HEK293T (cell line): Measurements from ENCODE around the gene FGR.

ENCODE experiments used
- ELF4 ChIP-seq: fragments of 450-650 bp; IDR thresholded peaks from 2 replicates; pipeline ENCODE4 v1.6.1; 2017; ENCODE audit warnings: antibody characterized with exemption
- FOXA1 ChIP-seq: fragments of 450-650 bp; IDR thresholded peaks from 2 replicates; pipeline ENCODE4 v1.6.1; 2016; ENCODE audit warnings: mild to moderate bottlenecking
- FOXM1 ChIP-seq: fragments of 450-650 bp; IDR thresholded peaks from 2 replicates; pipeline ENCODE4 v1.6.1; 2017; ENCODE audit warnings: mild to moderate bottlenecking, borderline replicate concordance
- HDGF ChIP-seq: fragments of 450-650 bp; IDR thresholded peaks from 2 replicates; pipeline ENCODE4 v1.6.1; 2017; ENCODE audit warnings: antibody characterized with exemption, borderline replicate concordance
- L3MBTL2 ChIP-seq: fragments of 450-650 bp; conservative IDR thresholded peaks from 2 replicates; pipeline ENCODE4 v1.6.1; 2016; ENCODE audit warnings: mild to moderate bottlenecking
- SP1 ChIP-seq: fragments of 450-650 bp; IDR thresholded peaks from 2 replicates; pipeline ENCODE4 v1.6.1; 2017
- SUZ12 ChIP-seq: fragments of 450-650 bp; IDR thresholded peaks from 2 replicates; pipeline ENCODE4 v1.6.1; 2016; ENCODE audit warnings: mild to moderate bottlenecking

- no peak for TF ChIP-seq L3MBTL2
- no peak for TF ChIP-seq ELF4
- no peak for TF ChIP-seq FOXM1
- TF ChIP-seq SP1, result no peak
- TF ChIP-seq SUZ12, result no peak
- no peak for TF ChIP-seq FOXA1
- no peak for TF ChIP-seq HDGF
Measured at GRCh38 chr1:27633640-27634176, 1.3 kb downstream of the FGR start.
